ENCODE measurements around the gene ZMYM3.
"Not testable (repeated sequence)": the region's sequence is repeated elsewhere in the genome, so short reads cannot be mapped to it uniquely, and the experiment has no call there.

The ZMYM3 gene

GRCh38 chrX:71254092-71254963, at the start of gene ZMYM3:
TSS of gene ZMYM3 (minus strand) at chrX:71254140. CDS start at chrX:71253255, 885 bp downstream.
- DNase-seq (ENCODE audit: low read depth in 3 of 3, low spot score in 1 of 3): peak; percentile 36 to 60 (median 53)

GRCh38 chrX:71302461-71303213, 48.7 kb upstream of the ZMYM3 start:
- DNase-seq (ENCODE audit: low read depth in 3 of 3, low spot score in 1 of 3): no peak

GRCh38 chrX:71301195-71301924, 47.4 kb upstream of the ZMYM3 start, which contains the start of gene ITGB1BP2:
TSS of gene ITGB1BP2 (plus strand) at chrX:71301750. CDS start at chrX:71301807, 57 bp downstream.
- DNase-seq (ENCODE audit: low read depth in 3 of 3, low spot score in 1 of 3): no peak

- not testable (repeated sequence) for DNase-seq (ENCODE audit: low read depth in 3 of 3, low spot score in 1 of 3)
Measured at GRCh38 chrX:71300495-71300894, 46.6 kb upstream of the ZMYM3 start.

GRCh38 chrX:71300064-71300463, 46.1 kb upstream of the ZMYM3 start:
- not testable (repeated sequence) for DNase-seq (ENCODE audit: low read depth in 3 of 3, low spot score in 1 of 3)

DNA sequence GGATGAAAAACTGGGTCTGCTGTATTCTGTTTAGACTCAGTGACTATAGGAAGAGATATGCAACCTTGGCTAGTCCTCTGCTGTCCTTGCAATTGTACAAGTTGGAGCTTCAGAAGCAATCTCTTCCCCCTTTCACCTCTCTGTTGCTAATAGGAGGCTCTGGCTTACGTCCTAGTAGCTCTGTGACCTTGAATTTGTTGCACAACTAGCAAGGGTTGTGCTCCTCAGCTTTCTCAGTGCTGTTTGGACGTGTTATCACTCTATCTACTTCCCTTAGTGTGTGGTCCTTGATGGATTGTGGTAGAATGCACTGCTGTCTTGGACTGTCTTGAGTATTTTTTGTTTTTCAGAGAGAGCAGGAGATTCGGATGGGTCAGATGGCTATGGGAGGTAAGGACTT, 44.2 kb upstream of the ZMYM3 start:
- no peak for DNase-seq (ENCODE audit: low read depth in 3 of 3, low spot score in 1 of 3)

- DNase-seq (ENCODE audit: low read depth in 3 of 3, low spot score in 1 of 3): no peak
Measured at GRCh38 chrX:71296806-71297205, 42.9 kb upstream of the ZMYM3 start.

- DNase-seq (ENCODE audit: low read depth in 3 of 3, low spot score in 1 of 3): no peak
Measured at GRCh38 chrX:71292669-71293365, 38.9 kb upstream of the ZMYM3 start.

DNA sequence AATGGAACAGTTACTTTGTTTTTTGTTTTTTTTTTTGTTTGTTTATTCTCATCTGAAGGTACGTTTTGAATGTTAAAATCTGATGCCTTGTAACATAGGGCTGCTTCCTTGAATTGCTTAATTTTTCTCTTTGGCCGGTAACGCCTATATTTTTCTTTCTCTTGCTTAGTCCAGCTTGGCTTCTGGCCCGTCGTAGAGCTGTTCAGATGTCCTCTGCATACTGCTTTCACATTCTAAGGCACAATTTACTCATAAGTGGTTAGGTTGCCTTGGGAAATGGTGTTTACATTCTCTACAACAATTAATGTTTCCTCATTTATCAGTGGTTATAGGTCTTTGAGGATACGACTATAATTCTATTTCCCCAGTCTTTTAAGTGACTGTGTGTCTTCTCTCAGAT, 37.4 kb upstream of the ZMYM3 start:
- DNase-seq (ENCODE audit: low read depth in 3 of 3, low spot score in 1 of 3): no peak

DNA sequence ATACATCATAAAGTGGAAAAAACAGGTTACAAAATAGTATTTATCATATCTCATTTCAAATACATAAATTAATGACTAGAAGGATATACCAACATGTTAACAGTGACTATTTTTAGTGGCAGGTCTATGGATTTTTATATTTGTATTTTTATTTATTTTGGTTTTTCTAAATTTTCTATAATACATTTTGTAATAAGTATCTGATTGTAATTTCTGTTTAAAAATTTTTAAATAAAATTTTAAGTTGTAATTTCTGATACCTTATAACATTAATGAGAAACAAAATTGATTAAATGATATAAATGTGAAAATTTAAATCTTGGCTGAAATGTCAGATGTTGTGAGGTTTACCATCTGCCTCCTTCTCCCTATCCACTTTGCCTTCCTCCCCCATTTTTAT, 32.0 kb upstream of the ZMYM3 start:
- DNase-seq (ENCODE audit: low read depth in 3 of 3, low spot score in 1 of 3): no peak

GRCh38 chrX:71283403-71284143, 29.6 kb upstream of the ZMYM3 start, which contains the start of gene NONO:
TSS of gene NONO (plus strand) at chrX:71283635. CDS start at chrX:71290638, 7,003 bp downstream.
- peak; percentile 42 to 78 (median 65) for DNase-seq (ENCODE audit: low read depth in 3 of 3, low spot score in 1 of 3)

- peak in 1 of 3 donors; percentile 2 for DNase-seq (ENCODE audit: low read depth in 3 of 3, low spot score in 1 of 3)
Measured at GRCh38 chrX:71282514-71283402, 28.8 kb upstream of the ZMYM3 start.

- not testable (repeated sequence) for DNase-seq (ENCODE audit: low read depth in 3 of 3, low spot score in 1 of 3)
Measured at GRCh38 chrX:71281300-71281699, 27.4 kb upstream of the ZMYM3 start.

DNA sequence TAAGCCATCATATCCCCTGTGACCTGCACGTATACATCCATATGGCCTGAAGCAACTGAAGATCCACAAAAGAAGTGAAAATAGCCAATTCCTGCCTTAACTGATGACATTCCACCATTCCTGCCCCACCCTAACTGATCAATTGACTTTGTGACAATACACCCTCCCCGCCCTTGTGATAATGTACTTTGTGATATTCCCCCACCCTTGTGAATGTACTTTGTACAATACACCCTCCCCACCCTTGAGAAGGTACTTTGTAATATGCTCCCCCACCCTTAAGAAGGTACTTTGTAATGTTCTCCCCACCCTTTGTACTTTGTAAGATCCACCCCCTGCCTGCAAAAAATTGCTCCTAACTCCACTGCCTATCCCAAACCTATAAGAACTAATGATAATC, 18.4 kb upstream of the ZMYM3 start:
- not testable (repeated sequence) for DNase-seq (ENCODE audit: low read depth in 3 of 3, low spot score in 1 of 3)

DNA sequence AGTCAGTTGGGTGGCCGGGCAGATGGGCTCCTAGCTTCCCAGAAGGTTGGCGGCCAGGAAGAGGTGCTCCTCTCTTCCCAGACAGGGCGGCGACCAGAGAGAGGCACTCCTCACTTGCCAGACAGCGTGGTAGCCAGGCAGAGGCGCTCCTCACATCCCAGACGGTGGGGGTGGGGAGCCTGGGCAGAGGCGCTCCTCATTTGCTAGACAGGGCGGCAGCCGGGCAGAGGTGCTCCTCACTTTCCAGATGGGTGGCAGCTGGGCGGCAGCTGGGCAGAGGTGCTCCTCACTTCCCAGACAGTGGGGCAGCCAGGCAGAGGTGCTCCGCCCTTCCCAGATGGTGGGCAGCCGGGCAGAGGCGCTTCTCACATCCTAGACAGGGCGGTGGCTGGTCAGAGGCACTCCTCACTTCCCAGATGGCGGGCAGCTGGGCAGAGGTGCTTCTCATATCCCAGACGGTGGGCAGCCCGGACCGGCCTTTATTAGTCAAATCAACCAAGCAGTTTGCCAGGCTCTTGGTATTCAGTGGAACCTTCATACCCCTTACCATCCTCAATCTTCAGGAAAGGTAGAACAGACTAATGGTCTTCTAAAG, 16.0 kb upstream of the ZMYM3 start:
- DNase-seq (ENCODE audit: low read depth in 3 of 3, low spot score in 1 of 3): no peak

DNA sequence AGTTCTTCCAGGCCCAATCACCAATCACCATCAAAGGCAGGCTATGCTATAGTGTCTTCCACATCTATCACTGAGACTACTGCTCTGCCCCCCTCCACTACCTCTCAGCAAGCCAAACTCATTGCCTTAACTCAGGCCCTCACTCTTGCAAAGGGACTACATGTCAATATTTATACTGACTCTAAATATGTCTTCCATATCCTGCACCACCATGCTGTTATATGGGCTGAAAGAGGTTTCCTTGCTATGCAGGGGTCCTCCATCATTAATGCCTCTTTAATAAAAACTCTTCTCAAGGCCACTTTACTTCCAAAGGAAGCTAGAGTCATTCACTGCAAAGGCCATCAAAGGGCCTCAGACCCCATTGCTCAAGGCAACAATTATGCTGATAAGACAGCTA, 14.7 kb upstream of the ZMYM3 start:
- not testable (repeated sequence) for DNase-seq (ENCODE audit: low read depth in 3 of 3, low spot score in 1 of 3)

- DNase-seq (ENCODE audit: low read depth in 3 of 3, low spot score in 1 of 3): no peak
Measured at GRCh38 chrX:71256856-71257255, 2.9 kb upstream of the ZMYM3 start.

DNA sequence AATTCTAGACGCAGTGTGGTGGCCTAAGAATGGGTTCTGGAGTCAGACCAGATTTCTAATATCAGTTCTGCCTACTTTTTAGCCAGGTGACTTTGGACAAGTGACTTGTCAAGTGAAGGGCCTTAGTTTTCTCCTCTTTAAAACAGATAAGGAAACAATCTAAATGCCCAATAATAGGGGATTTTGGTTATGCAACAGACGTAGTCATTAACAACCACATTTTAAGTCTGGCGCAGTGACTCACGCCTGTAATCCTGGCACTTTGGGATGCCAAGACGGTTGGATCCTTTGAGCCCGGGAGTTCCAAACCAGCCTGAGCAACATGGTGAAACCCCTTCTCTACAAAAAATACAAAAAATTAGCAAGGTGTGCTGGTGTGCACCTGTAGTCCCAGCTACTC, 2.1 kb upstream of the ZMYM3 start:
- DNase-seq (ENCODE audit: low read depth in 3 of 3, low spot score in 1 of 3): no peak

All from stimulated activated CD4-positive, alpha-beta T cell treated with anti-CD3 and anti-CD28 coated beads, TNF-alpha, amount 100 ng/mL, for 1 hour (primary cell).